GM21723 (cell line): Measurements from ENCODE around the gene RAP1GAP2.
"Not testable (repeated sequence)": the region's sequence is repeated elsewhere in the genome, so short reads cannot be mapped to it uniquely, and the experiment has no call there.

ENCODE experiments used
- ATAC-seq: cut with Tn5 transposase; IDR thresholded peaks from one replicate; pipeline ENCODE4 v1.9.1; 2021; ENCODE audit warnings: mild to moderate bottlenecking, moderate library complexity; ENCODE audit not compliant: unreplicated experiment

Gene RAP1GAP2

GRCh38 chr17:3015890-3016289 lies 219.7 kb downstream of the RAP1GAP2 start:
- ATAC-seq: no peak

GRCh38 chr17:3017936-3018335 lies 221.7 kb downstream of the RAP1GAP2 start:
- no peak for ATAC-seq

- ATAC-seq: no peak
These were observed 223.5 kb downstream of the RAP1GAP2 start for GRCh38 chr17:3019761-3020160.

GRCh38 chr17:3020381-3020780 lies 224.1 kb downstream of the RAP1GAP2 start:
- ATAC-seq: no peak

GRCh38 chr17:3022197-3022596 lies 226.0 kb downstream of the RAP1GAP2 start:
- no peak for ATAC-seq

- no peak for ATAC-seq
These were observed 228.1 kb downstream of the RAP1GAP2 start for GRCh38 chr17:3024346-3024745.

GRCh38 chr17:3025421-3026124 lies 229.3 kb downstream of the RAP1GAP2 start:
- no peak for ATAC-seq

- no peak for ATAC-seq
These were observed 230.1 kb downstream of the RAP1GAP2 start for GRCh38 chr17:3026125-3026855.

- no peak for ATAC-seq
These were observed 230.9 kb downstream of the RAP1GAP2 start for GRCh38 chr17:3026856-3027751.

- ATAC-seq: no peak
These were observed 231.7 kb downstream of the RAP1GAP2 start for GRCh38 chr17:3027786-3028532.

- ATAC-seq: no peak
These were observed 233.1 kb downstream of the RAP1GAP2 start for GRCh38 chr17:3029213-3029913.

- no peak for ATAC-seq
These were observed 233.9 kb downstream of the RAP1GAP2 start for GRCh38 chr17:3030096-3030495.

GRCh38 chr17:3030852-3031470 lies 234.7 kb downstream of the RAP1GAP2 start:
- not testable (repeated sequence) for ATAC-seq

GRCh38 chr17:3032258-3033247 lies 236.3 kb downstream of the RAP1GAP2 start:
- no peak for ATAC-seq

- ATAC-seq: no peak
These were observed 237.0 kb downstream of the RAP1GAP2 start for GRCh38 chr17:3033248-3033640.

- ATAC-seq: no peak
These were observed 237.7 kb downstream of the RAP1GAP2 start for GRCh38 chr17:3033741-3034577.

- no peak for ATAC-seq
These were observed 238.3 kb downstream of the RAP1GAP2 start for GRCh38 chr17:3034578-3034920.
